ENCODE measurements around the gene KRTAP10-5. TPM values are rescaled to one million over a fixed set of nuclear protein-coding genes. Genes with fewer than 3 reads are reported as not detected.
"Not testable (repeated sequence)": the region's sequence is repeated elsewhere in the genome, so short reads cannot be mapped to it uniquely, and the experiment has no call there.

Gene KRTAP10-5
- polyA plus RNA-seq, 3 donors: not detected

- DNase-seq (ENCODE audit: low read depth in 3 of 3, low spot score in 2 of 3): no peak
Measured at GRCh38 chr21:44552136-44552535, 28.3 kb downstream of the KRTAP10-5 start.

- no peak for DNase-seq (ENCODE audit: low read depth in 3 of 3, low spot score in 2 of 3)
Measured at GRCh38 chr21:44551340-44551961, 29.0 kb downstream of the KRTAP10-5 start, which contains the start of gene KRTAP10-2. Gene KRTAP10-2, minus strand, starts transcription at chr21:44551505. Its CDS starts 47 bp downstream, at chr21:44551458.

DNA sequence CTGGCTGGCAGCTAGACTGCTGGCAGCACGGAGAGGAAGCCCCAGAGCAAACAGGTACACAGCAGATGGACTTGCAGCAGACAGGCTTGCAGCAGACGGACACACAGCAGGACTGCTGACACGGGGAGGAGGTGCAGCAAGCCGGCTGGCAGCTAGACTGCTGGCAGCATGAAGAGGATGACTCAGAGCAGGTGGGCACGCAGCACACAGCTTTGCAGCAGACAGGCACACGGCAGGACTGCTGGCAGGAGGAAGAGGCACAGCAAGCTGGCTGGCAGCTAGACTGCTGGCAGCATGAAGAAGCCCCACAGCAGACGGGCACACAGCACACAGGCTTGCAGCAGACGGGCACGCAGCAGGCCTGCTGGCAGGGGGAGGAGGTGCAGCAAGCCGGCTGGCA lies 29.6 kb downstream of the KRTAP10-5 start:
- DNase-seq (ENCODE audit: low read depth in 3 of 3, low spot score in 2 of 3): no peak

GRCh38 chr21:44550285-44550684 lies 30.1 kb downstream of the KRTAP10-5 start:
- DNase-seq (ENCODE audit: low read depth in 3 of 3, low spot score in 2 of 3): not testable (repeated sequence)

- DNase-seq (ENCODE audit: low read depth in 3 of 3, low spot score in 2 of 3): no peak
Measured at GRCh38 chr21:44549525-44550211, 30.7 kb downstream of the KRTAP10-5 start.

GRCh38 chr21:44548922-44549321 lies 31.5 kb downstream of the KRTAP10-5 start:
- DNase-seq (ENCODE audit: low read depth in 3 of 3, low spot score in 2 of 3): no peak

DNA sequence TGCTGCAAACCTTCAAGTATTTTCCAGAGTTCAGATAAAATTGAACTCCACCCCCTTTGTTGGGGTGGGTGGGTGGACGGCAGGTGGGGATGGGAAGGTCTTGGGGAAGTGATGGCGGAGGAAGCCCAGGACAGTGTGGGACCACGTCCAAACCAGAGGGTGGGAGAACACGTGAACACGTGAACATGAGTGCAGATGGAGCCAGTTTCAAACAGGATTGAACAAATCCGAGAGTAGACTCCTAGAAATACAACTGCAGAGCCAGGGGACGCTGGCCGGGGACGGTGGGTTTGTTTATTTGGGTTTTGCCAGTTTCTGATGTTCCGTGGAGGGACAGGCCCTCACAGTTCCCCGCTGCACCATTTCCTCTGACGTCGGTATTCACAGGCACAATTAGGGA lies 32.0 kb downstream of the KRTAP10-5 start:
- no peak for DNase-seq (ENCODE audit: low read depth in 3 of 3, low spot score in 2 of 3)

GRCh38 chr21:44547656-44548331 lies 32.6 kb downstream of the KRTAP10-5 start:
- DNase-seq (ENCODE audit: low read depth in 3 of 3, low spot score in 2 of 3): no peak

GRCh38 chr21:44544566-44544965 lies 35.8 kb downstream of the KRTAP10-5 start:
- DNase-seq (ENCODE audit: low read depth in 3 of 3, low spot score in 2 of 3): no peak

DNA sequence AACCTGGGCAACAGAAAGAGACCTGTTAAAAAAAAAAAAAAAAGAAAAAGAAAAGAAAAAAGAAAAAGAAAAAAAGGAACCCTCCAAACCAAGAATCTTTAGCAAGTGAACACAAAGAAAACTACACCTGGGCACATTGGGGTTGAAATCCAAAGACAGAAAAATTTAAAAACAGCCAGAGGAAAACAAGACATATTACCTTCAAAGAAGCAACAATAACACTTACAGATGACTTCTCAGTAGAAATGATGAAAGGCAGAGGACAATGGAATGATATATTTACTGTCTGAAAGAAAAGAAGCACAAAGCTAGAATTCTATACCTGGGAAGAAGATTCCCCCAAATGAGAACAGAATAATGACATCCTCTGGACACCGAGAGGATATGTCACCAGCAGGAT lies 37.7 kb downstream of the KRTAP10-5 start:
- DNase-seq (ENCODE audit: low read depth in 3 of 3, low spot score in 2 of 3): no peak

DNA sequence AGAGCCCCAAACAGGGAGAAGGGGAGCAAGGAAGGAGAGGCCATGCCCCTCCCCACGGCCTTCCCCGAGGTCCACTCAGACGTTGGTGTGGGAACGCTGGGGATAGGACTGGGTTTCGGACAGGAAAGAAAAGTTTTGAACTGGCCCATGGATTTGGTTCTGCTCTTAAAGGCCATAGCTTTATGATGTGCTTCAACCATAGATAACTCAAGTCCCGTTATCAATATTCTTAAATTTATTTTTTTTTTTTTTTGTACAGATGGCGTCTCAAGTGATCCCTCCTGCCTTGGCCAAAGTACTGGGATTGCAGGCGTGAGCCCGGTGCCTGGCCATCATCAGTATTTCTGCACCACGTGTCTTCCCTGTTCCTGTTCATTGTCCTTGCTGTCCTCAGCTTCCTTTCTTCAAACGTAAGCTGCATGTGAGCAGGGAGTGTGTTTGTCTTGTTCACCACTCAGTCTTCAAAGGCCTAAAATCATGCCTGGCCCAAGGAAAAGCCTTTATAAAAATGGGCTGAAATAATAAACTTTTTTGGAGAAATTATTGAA lies 39.6 kb downstream of the KRTAP10-5 start:
- DNase-seq (ENCODE audit: low read depth in 3 of 3, low spot score in 2 of 3): no peak

DNA sequence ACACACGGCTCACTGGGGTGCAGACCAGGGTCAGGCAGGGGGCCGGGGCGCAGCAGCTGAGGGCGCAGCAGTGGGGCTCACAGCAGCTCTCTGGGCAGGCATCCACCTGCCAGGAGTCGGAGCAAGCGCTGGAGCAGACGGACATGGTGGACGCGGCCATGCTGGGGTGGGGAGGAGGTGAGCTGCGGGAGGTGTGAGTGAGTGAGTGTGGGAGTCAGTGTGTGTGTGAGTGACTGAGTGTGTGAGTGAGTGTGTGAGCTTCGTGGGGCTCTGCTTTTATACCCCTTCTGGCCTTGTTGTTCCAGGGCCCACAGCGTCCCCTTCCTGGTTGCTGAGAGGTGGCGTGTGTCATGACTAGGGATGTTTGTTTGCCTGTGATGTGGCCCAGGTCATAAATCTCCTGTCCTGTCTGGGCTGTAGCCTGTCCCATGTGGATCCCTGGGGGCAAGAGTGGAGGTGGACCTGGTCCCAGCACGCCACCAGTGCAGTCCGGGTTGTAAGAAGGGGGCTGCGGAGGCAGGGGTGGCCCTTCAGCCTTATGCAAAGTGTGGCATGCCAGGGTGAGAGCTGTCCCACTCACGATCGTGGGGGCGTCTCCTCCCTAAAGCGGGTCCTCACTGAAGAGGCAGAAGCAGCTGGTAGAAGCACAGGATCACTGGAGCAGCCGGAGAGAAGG lies 40.3 kb downstream of the KRTAP10-5 start, which contains the start of gene KRTAP10-1:
Gene KRTAP10-1, minus strand, starts transcription at position 205 of the 676 bp plus-strand sequence. Its CDS starts 45 bp downstream, at position 160.
- no peak for DNase-seq (ENCODE audit: low read depth in 3 of 3, low spot score in 2 of 3)

DNA sequence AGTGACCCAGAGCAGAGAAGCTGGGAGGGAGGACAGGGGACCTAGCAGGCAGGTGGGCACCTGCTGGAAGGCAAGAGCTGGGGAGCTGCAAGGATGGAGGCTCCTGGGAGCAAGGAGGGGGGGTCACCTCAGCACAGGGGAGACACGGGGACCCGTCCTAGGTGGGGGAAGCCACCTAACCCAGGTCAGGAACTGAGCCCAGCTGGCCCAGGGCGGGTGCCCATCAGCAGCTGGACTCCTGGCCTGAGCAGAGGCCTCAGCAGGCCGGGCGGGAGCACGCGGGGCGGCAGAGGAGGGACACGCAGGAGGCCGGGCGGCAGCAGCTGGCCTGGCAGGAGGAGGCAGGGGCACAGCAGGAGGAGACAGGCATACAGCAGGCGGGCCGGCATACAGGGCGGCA lies 41.4 kb downstream of the KRTAP10-5 start:
- no peak for DNase-seq (ENCODE audit: low read depth in 3 of 3, low spot score in 2 of 3)

DNA sequence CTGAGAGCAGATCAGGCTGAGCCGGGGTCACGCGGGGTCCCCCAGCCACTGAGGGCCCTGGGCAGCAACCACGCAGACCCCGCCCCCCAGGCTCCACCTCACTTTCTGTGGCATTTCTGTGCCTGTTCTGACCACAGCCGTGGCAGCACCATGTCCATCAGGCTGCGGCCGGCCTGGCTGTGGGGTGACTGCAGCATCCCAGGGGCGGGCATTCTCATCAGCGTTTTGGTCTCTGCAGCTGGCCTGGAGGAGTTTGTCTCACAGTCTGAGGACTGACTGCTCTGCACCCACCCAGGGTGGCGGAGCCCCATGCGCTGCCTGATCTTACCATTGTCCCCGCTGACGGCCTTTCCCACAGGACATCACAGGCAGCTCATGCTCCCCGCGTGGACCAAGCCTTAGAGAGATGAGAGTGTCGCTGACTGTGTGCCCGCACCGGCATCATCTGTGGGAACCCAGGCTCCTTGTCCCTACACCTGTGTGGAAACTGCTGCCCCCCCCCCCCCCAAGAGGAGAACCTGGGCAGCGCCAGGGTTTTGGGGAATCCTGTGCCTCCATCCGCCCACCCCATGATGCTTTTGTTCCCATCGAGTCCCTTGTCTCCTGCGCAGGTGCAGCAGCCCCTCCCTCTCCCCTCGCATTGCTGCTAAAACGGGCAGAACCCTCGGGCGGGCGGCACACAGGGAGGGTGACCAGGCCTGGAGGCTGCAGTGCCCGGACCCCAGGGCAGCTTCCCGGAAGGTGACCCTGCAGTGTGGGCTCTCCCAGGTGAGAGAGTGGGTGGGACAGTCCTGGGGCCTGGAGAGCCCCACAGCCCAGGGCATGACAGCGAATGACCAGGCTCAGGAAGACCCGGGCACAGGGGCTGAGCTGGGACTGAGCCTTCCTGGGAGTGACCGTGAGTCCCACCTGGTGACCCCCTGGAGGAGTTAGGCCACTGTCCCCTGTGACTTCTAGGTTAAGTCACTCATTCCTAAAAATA lies 42.2 kb downstream of the KRTAP10-5 start:
- DNase-seq (ENCODE audit: low read depth in 3 of 3, low spot score in 2 of 3): no peak

DNA sequence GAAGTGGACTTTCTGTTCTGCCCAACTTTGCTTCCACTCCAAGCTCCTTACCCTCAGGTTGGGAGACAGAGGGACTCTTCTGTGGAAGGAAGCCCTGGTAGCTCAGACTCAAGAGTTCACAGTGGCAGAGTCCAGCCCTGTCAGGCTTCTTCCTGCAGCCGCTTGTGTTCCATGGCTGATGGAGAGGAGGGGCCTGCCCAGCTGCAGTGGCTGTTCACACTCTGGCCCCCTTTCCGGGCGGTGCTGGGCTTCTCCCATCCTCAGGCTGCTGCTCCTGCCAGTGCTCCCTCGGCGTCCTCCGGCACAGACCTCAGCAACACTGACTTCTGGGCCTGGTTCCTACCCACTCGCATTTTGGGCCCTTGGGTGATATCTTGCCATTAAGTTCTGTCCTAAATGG lies 44.4 kb downstream of the KRTAP10-5 start:
- no peak for DNase-seq (ENCODE audit: low read depth in 3 of 3, low spot score in 2 of 3)

GRCh38 chr21:44534688-44535087 lies 45.7 kb downstream of the KRTAP10-5 start:
- DNase-seq (ENCODE audit: low read depth in 3 of 3, low spot score in 2 of 3): no peak

GRCh38 chr21:44533891-44534627 lies 46.3 kb downstream of the KRTAP10-5 start:
- no peak for DNase-seq (ENCODE audit: low read depth in 3 of 3, low spot score in 2 of 3)

GRCh38 chr21:44533121-44533890 lies 47.1 kb downstream of the KRTAP10-5 start:
- no peak for DNase-seq (ENCODE audit: low read depth in 3 of 3, low spot score in 2 of 3)
